Skeletal muscle satellite cell (primary cell): ENCODE measurements around the gene EDN2.

Experiments used
- H3K27me3 ChIP-seq: 2 replicates; pipeline ENCODE4 v1.7.0; 2013; ENCODE audit warnings: low read length; ENCODE audit not compliant: control insufficient read depth, insufficient read depth
- H3K36me3 ChIP-seq: 2 replicates; pipeline ENCODE4 v1.7.0; 2013; ENCODE audit warnings: mild to moderate bottlenecking, control low read depth, low read length; ENCODE audit not compliant: insufficient read depth
- H3K4me1 ChIP-seq: 2 replicates; pipeline ENCODE4 v1.7.0; 2013; ENCODE audit warnings: low read length; ENCODE audit not compliant: control insufficient read depth, insufficient read depth
- H3K4me2 ChIP-seq: 2 replicates; pipeline ENCODE4 v1.7.0; 2013; ENCODE audit warnings: mild to moderate bottlenecking, low read length
- H3K4me3 ChIP-seq: 2 replicates; pipeline ENCODE4 v1.7.0; 2013; ENCODE audit warnings: low read length
- H3K9ac ChIP-seq: 2 replicates; pipeline ENCODE4 v1.7.0; 2013; ENCODE audit warnings: mild to moderate bottlenecking, low read depth, low read length, moderate library complexity
- H3K9me3 ChIP-seq: replicated peaks from 2 replicates; pipeline ENCODE4 v1.7.0; 2013; ENCODE audit warnings: mild to moderate bottlenecking, control low read depth, low read length

EDN2 gene

GRCh38 chr1:41450747-41451285, 33.7 kb downstream of the EDN2 start:
- Histone ChIP-seq H3K4me1 (peaks cover 14% of the 10 kb centered on the region), H3K4me2 (no peak overlapping the region), H3K9me3 (no peaks in the 10 kb centered on the region), H3K9ac (no peak overlapping the region), H3K4me3 (no peak overlapping the region), H3K27me3 (peaks cover 13% of the 10 kb centered on the region), H3K36me3 (no peaks in the 10 kb centered on the region)

GRCh38 chr1:41449326-41449921, 35.1 kb downstream of the EDN2 start:
- H3K4me2 ChIP-seq: no peak overlapping the region
- no peaks in the 10 kb centered on the region for H3K36me3 ChIP-seq
- H3K27me3 ChIP-seq: peaks cover 13% of the 10 kb centered on the region
- H3K4me1 ChIP-seq: peaks cover 5% of the 10 kb centered on the region
- no peak overlapping the region for H3K9ac ChIP-seq
- no peak overlapping the region for H3K4me3 ChIP-seq
- peaks cover 2% of the 10 kb centered on the region for H3K9me3 ChIP-seq

GRCh38 chr1:41448821-41449220, 35.7 kb downstream of the EDN2 start:
- H3K9ac ChIP-seq: no peak overlapping the region
- H3K9me3 ChIP-seq: peaks cover 5% of the 10 kb centered on the region
- no peaks in the 10 kb centered on the region for H3K4me1 ChIP-seq
- H3K36me3 ChIP-seq: no peaks in the 10 kb centered on the region
- no peak overlapping the region for H3K4me2 ChIP-seq
- H3K4me3 ChIP-seq: no peak overlapping the region
- H3K27me3 ChIP-seq: peaks cover 13% of the 10 kb centered on the region

GRCh38 chr1:41447995-41448770, 36.3 kb downstream of the EDN2 start:
- Histone ChIP-seq H3K4me2 (no peak overlapping the region), H3K9me3 (peaks cover 5% of the 10 kb centered on the region), H3K36me3 (no peaks in the 10 kb centered on the region), H3K4me3 (no peak overlapping the region), H3K4me1 (no peaks in the 10 kb centered on the region), H3K9ac (no peak overlapping the region), H3K27me3 (peaks cover 13% of the 10 kb centered on the region)

GRCh38 chr1:41446851-41447610, 37.5 kb downstream of the EDN2 start:
- H3K9ac ChIP-seq: no peak overlapping the region
- H3K36me3 ChIP-seq: no peaks in the 10 kb centered on the region
- peaks cover 13% of the 10 kb centered on the region for H3K27me3 ChIP-seq
- H3K4me1 ChIP-seq: no peaks in the 10 kb centered on the region
- peaks cover 5% of the 10 kb centered on the region for H3K9me3 ChIP-seq
- H3K4me3 ChIP-seq: no peak overlapping the region
- H3K4me2 ChIP-seq: no peak overlapping the region

- Histone ChIP-seq H3K9me3 (peaks cover 5% of the 10 kb centered on the region), H3K36me3 (no peaks in the 10 kb centered on the region), H3K9ac (no peak overlapping the region), H3K27me3 (peaks cover 13% of the 10 kb centered on the region), H3K4me1 (no peaks in the 10 kb centered on the region), H3K4me3 (no peak overlapping the region), H3K4me2 (no peak overlapping the region)
Observed at GRCh38 chr1:41444785-41445184, 39.7 kb downstream of the EDN2 start.

GRCh38 chr1:41444246-41444645, 40.2 kb downstream of the EDN2 start:
- peaks cover 12% of the 10 kb centered on the region for H3K27me3 ChIP-seq

GRCh38 chr1:41442697-41443251, 41.7 kb downstream of the EDN2 start:
- Histone ChIP-seq H3K9me3 (peaks cover 5% of the 10 kb centered on the region), H3K4me2 (no peak overlapping the region), H3K4me3 (no peak overlapping the region), H3K4me1 (no peaks in the 10 kb centered on the region), H3K27me3 (peaks cover 13% of the 10 kb centered on the region), H3K9ac (no peak overlapping the region), H3K36me3 (no peaks in the 10 kb centered on the region)

More at GRCh38 chr1:41444246-41444645, 40.2 kb downstream of the EDN2 start:
- H3K9me3 ChIP-seq: peaks cover 5% of the 10 kb centered on the region
- H3K9ac ChIP-seq: no peak overlapping the region
- H3K4me3 ChIP-seq: no peak overlapping the region
- no peaks in the 10 kb centered on the region for H3K36me3 ChIP-seq
- H3K4me1 ChIP-seq: no peaks in the 10 kb centered on the region
- no peak overlapping the region for H3K4me2 ChIP-seq

- Histone ChIP-seq H3K36me3 (no peaks in the 10 kb centered on the region), H3K27me3 (peaks cover 8% of the 10 kb centered on the region), H3K9ac (no peak overlapping the region), H3K4me1 (no peaks in the 10 kb centered on the region), H3K4me2 (no peak overlapping the region), H3K4me3 (no peak overlapping the region), H3K9me3 (peaks cover 5% of the 10 kb centered on the region)
Observed at GRCh38 chr1:41440321-41441085, 44.0 kb downstream of the EDN2 start.

GRCh38 chr1:41439234-41439633, 45.2 kb downstream of the EDN2 start:
- peaks cover 15% of the 10 kb centered on the region for H3K27me3 ChIP-seq

More at GRCh38 chr1:41439234-41439633, 45.2 kb downstream of the EDN2 start:
- Histone ChIP-seq H3K4me1 (no peaks in the 10 kb centered on the region), H3K9ac (no peak overlapping the region), H3K9me3 (peaks cover under 1% of the 10 kb centered on the region), H3K36me3 (no peaks in the 10 kb centered on the region), H3K4me2 (no peak overlapping the region), H3K4me3 (no peak overlapping the region)
